Measurements from ENCODE around the gene PPP2R2D. TPM values are rescaled to one million over a fixed set of nuclear protein-coding genes. Genes with fewer than 3 reads are reported as not detected.

The PPP2R2D gene
- total RNA-seq, 1 donor from 2014 or later: 34.2 TPM

GRCh38 chr10:131926743-131927595 lies 26.2 kb downstream of the PPP2R2D start:
- TF ChIP-seq CTCF (IDR thresholded peaks at IDR 0.05; ENCODE audit: insufficient read depth, low read length, severe bottlenecking): no peak
- no peak for DNase-seq (ENCODE audit: low read depth)

GRCh38 chr10:131928248-131929095 lies 27.7 kb downstream of the PPP2R2D start:
- no peak for TF ChIP-seq CTCF (IDR thresholded peaks at IDR 0.05; ENCODE audit: insufficient read depth, low read length, severe bottlenecking)
- peaks cover 3% of the 10 kb centered on the region for H3K36me3 ChIP-seq (ENCODE audit: control insufficient read depth, insufficient read depth, low read length)
- no peaks in the 10 kb centered on the region for H3K27me3 ChIP-seq (ENCODE audit: control insufficient read depth, insufficient read depth, low read length)
- no peak overlapping the region for H3K4me3 ChIP-seq (ENCODE audit: low read depth, low read length)
- no peak for DNase-seq (ENCODE audit: low read depth)
- FAIRE-seq: no peak

More at GRCh38 chr10:131926743-131927595, 26.2 kb downstream of the PPP2R2D start:
- no peaks in the 10 kb centered on the region for H3K27me3 ChIP-seq (ENCODE audit: control insufficient read depth, insufficient read depth, low read length)
- H3K36me3 ChIP-seq (ENCODE audit: control insufficient read depth, insufficient read depth, low read length): peaks cover 2% of the 10 kb centered on the region
- FAIRE-seq: no peak
- no peak overlapping the region for H3K4me3 ChIP-seq (ENCODE audit: low read depth, low read length)

GRCh38 chr10:131929122-131929845 lies 28.5 kb downstream of the PPP2R2D start:
- no peak overlapping the region for H3K4me3 ChIP-seq (ENCODE audit: low read depth, low read length)
- FAIRE-seq: no peak

GRCh38 chr10:131930150-131930549 lies 29.3 kb downstream of the PPP2R2D start:
- DNase-seq (ENCODE audit: low read depth): no peak
- no peak for FAIRE-seq
- no peak overlapping the region for H3K4me3 ChIP-seq (ENCODE audit: low read depth, low read length)
- no peak for TF ChIP-seq CTCF (IDR thresholded peaks at IDR 0.05; ENCODE audit: insufficient read depth, low read length, severe bottlenecking)
- H3K36me3 ChIP-seq (ENCODE audit: control insufficient read depth, insufficient read depth, low read length): peaks cover 5% of the 10 kb centered on the region
- no peaks in the 10 kb centered on the region for H3K27me3 ChIP-seq (ENCODE audit: control insufficient read depth, insufficient read depth, low read length)

More at GRCh38 chr10:131929122-131929845, 28.5 kb downstream of the PPP2R2D start:
- no peak for TF ChIP-seq CTCF (IDR thresholded peaks at IDR 0.05; ENCODE audit: insufficient read depth, low read length, severe bottlenecking)
- H3K36me3 ChIP-seq (ENCODE audit: control insufficient read depth, insufficient read depth, low read length): peaks cover 3% of the 10 kb centered on the region
- no peak for DNase-seq (ENCODE audit: low read depth)
- no peaks in the 10 kb centered on the region for H3K27me3 ChIP-seq (ENCODE audit: control insufficient read depth, insufficient read depth, low read length)

GRCh38 chr10:131930586-131931330 lies 29.9 kb downstream of the PPP2R2D start:
- Histone ChIP-seq H3K36me3 (ENCODE audit: control insufficient read depth, insufficient read depth, low read length) (peaks cover 4% of the 10 kb centered on the region), H3K27me3 (ENCODE audit: control insufficient read depth, insufficient read depth, low read length) (no peaks in the 10 kb centered on the region), H3K4me3 (ENCODE audit: low read depth, low read length) (no peak overlapping the region)
- FAIRE-seq: no peak
- no peak for TF ChIP-seq CTCF (IDR thresholded peaks at IDR 0.05; ENCODE audit: insufficient read depth, low read length, severe bottlenecking)
- DNase-seq (ENCODE audit: low read depth): no peak

All from bronchial epithelial cell (primary cell).